22Rv1 (cell line): Measurements from ENCODE around the gene TSPAN33.

Experiments
- ZFX ChIP-seq: fragments of 450-650 bp; IDR thresholded peaks from 2 replicates; pipeline ENCODE4 v1.6.1; 2017; ENCODE audit warnings: antibody characterized with exemption, borderline replicate concordance
- TF ChIP-seq, protein P1 (sequence below): fragments of 450-650 bp; IDR thresholded peaks from 2 replicates; pipeline ENCODE4 v1.5.1; 2017; ENCODE audit warnings: mild to moderate bottlenecking

DNA sequence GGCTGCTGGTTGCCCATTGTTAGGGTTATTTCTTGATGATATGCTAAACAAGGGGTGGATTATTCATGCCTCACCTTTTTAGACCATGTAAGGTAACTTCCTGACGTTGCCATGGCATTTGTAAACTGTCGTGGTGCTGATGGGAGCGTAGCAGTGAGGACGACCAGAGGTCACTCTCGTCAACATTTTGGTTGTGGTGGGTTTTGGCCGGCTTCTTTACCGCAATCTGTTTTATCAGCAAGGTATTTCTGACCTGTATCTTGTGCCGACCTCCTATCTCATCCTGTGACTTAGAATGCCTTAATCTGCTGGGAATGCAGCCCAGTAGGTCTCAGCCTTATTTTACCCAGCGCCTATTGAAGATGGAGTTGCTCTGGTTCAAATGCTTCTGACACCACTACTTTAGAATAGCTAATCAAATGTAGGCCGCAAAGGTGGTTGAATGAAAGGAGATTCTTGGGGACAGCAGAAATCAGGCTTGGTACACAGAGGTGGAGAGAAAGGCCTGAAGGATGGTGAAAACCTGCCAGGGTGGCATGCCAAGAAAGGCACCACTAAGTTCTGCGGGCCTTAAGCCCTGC, 26.0 kb downstream of the TSPAN33 start:
- TF ChIP-seq, protein P1, sequence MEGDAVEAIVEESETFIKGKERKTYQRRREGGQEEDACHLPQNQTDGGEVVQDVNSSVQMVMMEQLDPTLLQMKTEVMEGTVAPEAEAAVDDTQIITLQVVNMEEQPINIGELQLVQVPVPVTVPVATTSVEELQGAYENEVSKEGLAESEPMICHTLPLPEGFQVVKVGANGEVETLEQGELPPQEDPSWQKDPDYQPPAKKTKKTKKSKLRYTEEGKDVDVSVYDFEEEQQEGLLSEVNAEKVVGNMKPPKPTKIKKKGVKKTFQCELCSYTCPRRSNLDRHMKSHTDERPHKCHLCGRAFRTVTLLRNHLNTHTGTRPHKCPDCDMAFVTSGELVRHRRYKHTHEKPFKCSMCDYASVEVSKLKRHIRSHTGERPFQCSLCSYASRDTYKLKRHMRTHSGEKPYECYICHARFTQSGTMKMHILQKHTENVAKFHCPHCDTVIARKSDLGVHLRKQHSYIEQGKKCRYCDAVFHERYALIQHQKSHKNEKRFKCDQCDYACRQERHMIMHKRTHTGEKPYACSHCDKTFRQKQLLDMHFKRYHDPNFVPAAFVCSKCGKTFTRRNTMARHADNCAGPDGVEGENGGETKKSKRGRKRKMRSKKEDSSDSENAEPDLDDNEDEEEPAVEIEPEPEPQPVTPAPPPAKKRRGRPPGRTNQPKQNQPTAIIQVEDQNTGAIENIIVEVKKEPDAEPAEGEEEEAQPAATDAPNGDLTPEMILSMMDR: no peak
- no peak for TF ChIP-seq ZFX
